Peyer's patch (tissue), 4 donors: ENCODE results near the gene ELOVL3.

ENCODE experiments used
- POLR2A ChIP-seq, 2 donors: fragments of 450-650 bp; IDR thresholded peaks; one replicate each; pipeline ENCODE4 v1.5.1; 2017; ENCODE audit warnings: antibody characterized with exemption in 2 of 2, mild to moderate bottlenecking in 2 of 2, moderate library complexity in 2 of 2
- TF ChIP-seq, protein P1 (sequence below), 6 experiments: fragments of 450-650 bp in 4 of 6; fragments of 200-600 bp in 2 of 6; sonication (generic) in 1 of 6; IDR thresholded peaks; one replicate each; pipeline ENCODE4 v1.5.1; 2017 to 2019; ENCODE audit warnings: antibody characterized with exemption in 6 of 6, mild to moderate bottlenecking in 3 of 6, moderate library complexity in 1 of 6

DNA sequence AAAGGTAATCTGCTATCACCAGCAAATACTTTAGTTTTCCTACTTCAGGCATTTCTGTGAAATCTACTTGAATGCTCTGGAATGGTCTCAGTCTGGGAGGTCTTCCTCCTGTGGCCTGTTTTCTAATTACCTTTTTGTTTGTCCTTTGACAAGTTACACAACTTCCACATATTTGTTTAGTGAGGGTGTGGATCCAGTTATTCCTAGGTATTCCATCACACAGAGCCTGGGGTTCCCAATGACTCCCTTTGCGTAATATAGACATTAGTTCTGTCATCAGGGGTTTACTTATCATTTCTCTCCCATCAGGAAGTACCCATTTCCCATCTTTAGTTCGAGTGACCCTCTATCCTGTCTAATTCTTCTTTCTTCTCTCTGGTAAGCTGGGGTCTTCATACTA lies 28.1 kb upstream of the ELOVL3 start:
- TF ChIP-seq, protein P1, sequence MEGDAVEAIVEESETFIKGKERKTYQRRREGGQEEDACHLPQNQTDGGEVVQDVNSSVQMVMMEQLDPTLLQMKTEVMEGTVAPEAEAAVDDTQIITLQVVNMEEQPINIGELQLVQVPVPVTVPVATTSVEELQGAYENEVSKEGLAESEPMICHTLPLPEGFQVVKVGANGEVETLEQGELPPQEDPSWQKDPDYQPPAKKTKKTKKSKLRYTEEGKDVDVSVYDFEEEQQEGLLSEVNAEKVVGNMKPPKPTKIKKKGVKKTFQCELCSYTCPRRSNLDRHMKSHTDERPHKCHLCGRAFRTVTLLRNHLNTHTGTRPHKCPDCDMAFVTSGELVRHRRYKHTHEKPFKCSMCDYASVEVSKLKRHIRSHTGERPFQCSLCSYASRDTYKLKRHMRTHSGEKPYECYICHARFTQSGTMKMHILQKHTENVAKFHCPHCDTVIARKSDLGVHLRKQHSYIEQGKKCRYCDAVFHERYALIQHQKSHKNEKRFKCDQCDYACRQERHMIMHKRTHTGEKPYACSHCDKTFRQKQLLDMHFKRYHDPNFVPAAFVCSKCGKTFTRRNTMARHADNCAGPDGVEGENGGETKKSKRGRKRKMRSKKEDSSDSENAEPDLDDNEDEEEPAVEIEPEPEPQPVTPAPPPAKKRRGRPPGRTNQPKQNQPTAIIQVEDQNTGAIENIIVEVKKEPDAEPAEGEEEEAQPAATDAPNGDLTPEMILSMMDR (IDR thresholded peaks at IDR 0.05), result no peak
- TF ChIP-seq POLR2A (IDR thresholded peaks at IDR 0.05), result no peak
